GM19025 (cell line): ENCODE results near the gene HNRNPA2B1.
"Not testable (repeated sequence)": the region's sequence is repeated elsewhere in the genome, so short reads cannot be mapped to it uniquely, and the experiment has no call there.

Source experiments
- ATAC-seq: cut with Tn5 transposase; IDR thresholded peaks from one replicate; pipeline ENCODE4 v1.9.1; 2021; ENCODE audit warnings: mild to moderate bottlenecking, low read depth, moderate library complexity; ENCODE audit not compliant: unreplicated experiment

Gene HNRNPA2B1

GRCh38 chr7:26167303-26167934, 33.1 kb downstream of the HNRNPA2B1 start:
- peak; percentile 79 for ATAC-seq

- peak; percentile 33 for ATAC-seq
Measured at GRCh38 chr7:26166684-26167266, 33.8 kb downstream of the HNRNPA2B1 start.

GRCh38 chr7:26165950-26166683, 34.4 kb downstream of the HNRNPA2B1 start:
- no peak for ATAC-seq

GRCh38 chr7:26163804-26164203, 36.7 kb downstream of the HNRNPA2B1 start:
- ATAC-seq = not testable (repeated sequence)

GRCh38 chr7:26162431-26162830, 38.1 kb downstream of the HNRNPA2B1 start:
- ATAC-seq = no peak

- no peak for ATAC-seq
Measured at GRCh38 chr7:26160896-26161295, 39.6 kb downstream of the HNRNPA2B1 start.

GRCh38 chr7:26159243-26159642, 41.3 kb downstream of the HNRNPA2B1 start:
- no peak for ATAC-seq

GRCh38 chr7:26157520-26158105, 42.9 kb downstream of the HNRNPA2B1 start:
- ATAC-seq = no peak

- no peak for ATAC-seq
Measured at GRCh38 chr7:26156451-26157420, 43.8 kb downstream of the HNRNPA2B1 start.

- no peak for ATAC-seq
Measured at GRCh38 chr7:26155531-26156375, 44.8 kb downstream of the HNRNPA2B1 start.

- ATAC-seq = no peak
Measured at GRCh38 chr7:26153823-26154783, 46.4 kb downstream of the HNRNPA2B1 start.

- ATAC-seq = no peak
Measured at GRCh38 chr7:26153241-26153822, 47.2 kb downstream of the HNRNPA2B1 start.

GRCh38 chr7:26152782-26153240, 47.7 kb downstream of the HNRNPA2B1 start:
- ATAC-seq = peak; percentile 19

GRCh38 chr7:26151953-26152781, 48.4 kb downstream of the HNRNPA2B1 start, which contains the start of gene NFE2L3:
Gene NFE2L3 (plus strand): TSS chr7:26152198. CDS start chr7:26152499, 301 bp downstream.
- ATAC-seq = peak; percentile 69

GRCh38 chr7:26151650-26151952, 48.9 kb downstream of the HNRNPA2B1 start:
- no peak for ATAC-seq

- ATAC-seq = no peak
Measured at GRCh38 chr7:26151096-26151495, 49.5 kb downstream of the HNRNPA2B1 start.

GRCh38 chr7:26149391-26149977, 51.1 kb downstream of the HNRNPA2B1 start:
- ATAC-seq = no peak
